HG02678 (cell line): Measurements from ENCODE around the gene ETV4.

Experiments
- ATAC-seq: cut with Tn5 transposase; IDR thresholded peaks from one replicate; pipeline ENCODE4 v1.9.1; 2021; ENCODE audit warnings: mild to moderate bottlenecking, moderate library complexity; ENCODE audit not compliant: unreplicated experiment

ETV4 gene

DNA sequence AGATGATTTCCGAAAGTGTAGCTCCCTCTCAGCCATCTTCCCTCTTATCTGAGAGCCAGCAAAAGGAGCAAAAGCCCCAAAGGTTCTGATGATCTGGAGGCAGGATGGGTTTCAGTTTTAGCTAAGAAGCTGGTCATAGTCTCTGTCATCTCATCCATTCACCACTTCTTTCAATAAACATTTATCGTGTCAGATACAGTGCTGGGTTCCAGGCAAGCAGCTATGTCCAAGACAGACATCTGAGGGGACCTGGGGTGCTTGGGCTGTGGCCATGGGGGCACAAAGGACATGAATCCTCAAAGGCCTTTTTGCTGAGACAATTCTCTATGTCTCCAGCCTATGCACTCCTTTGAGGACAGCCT, 1.0 kb upstream of the ETV4 start:
- no peak for ATAC-seq

DNA sequence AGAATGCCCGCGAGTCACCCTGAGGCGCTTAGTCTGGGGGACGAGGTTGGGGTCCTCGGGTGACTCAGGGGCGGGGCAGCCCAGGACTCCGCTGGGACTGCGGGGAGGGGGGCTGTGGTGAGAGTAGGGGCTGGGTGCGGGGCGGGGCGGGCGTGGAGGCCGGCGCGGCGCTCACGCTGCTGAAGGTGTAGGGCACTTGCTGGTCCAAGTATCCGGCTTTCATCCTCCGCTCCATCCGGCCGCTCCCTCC, 832 bp downstream of the ETV4 start:
- ATAC-seq = no peak

DNA sequence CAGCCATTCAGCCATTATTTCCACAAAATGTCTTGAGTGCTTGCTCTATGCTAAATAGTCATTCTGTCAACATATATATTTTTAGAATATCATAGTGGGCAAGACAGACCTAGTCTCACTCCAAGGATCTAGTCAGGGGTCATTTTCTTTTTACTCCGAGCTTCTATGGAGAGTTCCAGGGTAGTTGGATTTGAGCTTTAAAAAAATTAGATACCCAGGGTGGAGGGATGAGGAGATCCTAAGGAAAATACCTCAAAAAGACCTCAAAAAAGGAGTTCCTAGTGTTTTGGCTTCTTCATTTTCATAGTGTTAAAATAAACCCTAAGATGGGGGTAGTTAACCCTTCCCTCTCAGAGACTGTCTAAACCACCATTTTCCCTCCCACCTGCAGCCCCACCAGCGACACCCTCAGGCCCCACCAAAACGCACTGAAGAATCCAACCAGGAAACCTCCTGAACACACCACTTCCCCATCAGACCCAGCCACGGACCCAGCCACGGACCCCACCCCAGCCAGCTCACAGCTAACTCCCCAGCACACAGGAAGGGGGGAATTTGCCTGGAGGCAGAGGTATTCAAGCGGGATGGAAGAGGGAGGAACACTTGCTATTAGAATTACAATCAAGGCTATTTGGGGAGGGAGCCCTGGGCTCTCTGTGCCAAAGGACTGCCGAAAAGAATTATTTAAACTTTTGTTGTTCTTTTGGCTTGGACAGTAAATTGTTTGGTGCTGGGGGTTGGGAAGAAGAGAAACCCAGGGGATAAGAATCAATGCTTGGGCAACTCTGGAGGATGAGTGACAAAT, 2.2 kb downstream of the ETV4 start:
- no peak for ATAC-seq

DNA sequence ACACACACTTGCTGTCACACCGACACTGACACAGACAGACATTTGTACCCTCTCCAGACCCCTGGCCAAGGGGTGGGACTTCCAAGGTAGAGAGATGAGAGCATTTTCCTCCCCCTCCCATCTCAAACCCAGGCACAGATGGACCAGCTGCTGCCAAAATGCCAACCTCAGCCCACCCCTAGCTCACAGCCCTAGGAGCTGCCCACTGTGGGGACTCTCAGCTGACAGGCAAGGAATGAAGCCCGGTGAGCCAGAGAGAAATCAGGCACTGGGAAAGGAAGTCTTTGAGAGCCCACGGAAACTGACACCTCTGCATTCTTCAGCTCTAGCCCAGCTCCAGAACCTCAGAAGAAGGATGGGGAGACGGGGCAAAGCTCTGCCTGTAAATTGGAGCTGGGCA, 2.8 kb downstream of the ETV4 start:
- no peak for ATAC-seq

- ATAC-seq = no peak
These were observed 3.3 kb downstream of the ETV4 start for GRCh38 chr17:43542859-43543258.

DNA sequence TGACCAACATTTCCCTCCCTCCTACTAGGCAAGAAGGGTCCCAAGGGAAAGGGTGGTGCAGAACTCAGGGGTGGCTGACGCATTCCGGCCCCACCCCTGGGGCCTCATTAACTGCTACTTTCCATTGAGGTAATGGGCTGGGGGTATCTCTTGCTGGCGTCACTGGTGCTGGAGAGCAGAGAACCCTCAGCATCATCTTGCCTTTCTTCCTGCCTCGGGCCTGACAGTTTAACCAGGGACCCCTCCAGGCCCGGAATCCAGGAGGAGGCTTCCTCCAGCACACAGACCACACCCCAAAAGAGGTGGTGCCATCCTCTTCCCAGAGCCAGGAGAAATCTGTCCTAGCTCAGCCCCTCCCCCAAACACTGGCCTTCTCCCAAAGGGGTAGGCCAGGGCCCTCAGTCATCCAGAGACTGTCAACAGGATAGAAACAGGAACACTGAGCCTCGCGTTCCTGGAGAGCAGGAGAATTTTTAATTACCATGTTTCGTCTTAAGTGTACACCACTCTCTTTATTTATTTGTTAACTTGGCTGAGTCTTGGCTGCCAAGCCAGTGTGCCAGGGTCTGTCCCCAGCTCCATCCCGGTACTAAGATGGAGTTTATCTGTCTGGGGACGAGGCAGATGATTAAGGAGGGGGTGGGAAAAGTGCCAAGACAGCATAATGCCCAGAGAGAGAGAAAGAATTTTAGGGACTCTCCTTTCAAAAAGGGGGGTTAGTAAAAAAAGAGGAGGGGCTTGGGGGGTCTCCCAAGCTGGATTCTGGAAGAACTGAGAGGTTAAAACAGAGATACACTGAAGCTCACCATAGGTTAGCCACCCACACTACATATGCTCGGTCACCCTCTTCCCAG, 5.1 kb downstream of the ETV4 start:
- no peak for ATAC-seq

- no peak for ATAC-seq
These were observed 9.7 kb downstream of the ETV4 start for GRCh38 chr17:43536236-43536992.

DNA sequence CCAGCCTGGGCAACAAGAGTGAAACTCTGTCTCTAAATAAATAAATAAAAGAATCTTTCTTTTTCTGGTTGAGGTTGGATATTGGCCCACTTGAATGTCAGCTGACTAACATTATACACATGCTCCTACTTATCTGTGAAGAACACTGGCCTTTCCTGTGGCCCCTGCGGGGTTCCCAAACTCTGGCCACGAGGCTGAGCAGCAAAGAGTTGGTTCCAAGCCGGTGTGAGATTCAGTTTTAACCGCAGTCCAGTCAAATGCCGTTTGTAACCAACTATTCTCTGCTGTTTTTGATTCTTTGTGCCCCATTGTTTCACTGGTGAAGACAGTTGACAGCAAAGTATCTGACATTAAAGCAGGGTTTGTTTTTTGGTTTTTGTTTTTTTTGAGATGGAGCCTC, 11.2 kb downstream of the ETV4 start:
- no peak for ATAC-seq

GRCh38 chr17:43533699-43534098, 12.4 kb downstream of the ETV4 start:
- ATAC-seq = no peak

DNA sequence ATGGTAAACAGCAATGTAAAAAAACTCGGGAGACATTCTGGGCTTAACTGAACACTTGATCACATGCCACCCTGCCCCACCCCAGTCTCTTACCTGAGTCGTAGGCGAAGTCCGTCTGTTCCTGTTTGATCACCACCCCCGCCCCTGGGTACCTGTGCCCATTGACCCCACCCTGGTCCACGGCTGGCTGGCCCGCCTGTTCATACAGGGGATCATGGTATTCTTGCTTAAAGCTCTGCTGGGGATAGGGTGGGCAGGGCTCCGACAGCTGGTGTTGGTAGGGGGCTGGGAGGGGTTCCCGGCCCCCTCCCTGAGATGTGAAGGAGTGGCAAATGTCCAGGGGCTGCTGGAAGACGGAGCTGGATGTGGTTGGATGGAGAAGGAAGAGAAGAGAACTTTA, 13.6 kb downstream of the ETV4 start:
- no peak for ATAC-seq

- no peak for ATAC-seq
These were observed 14.2 kb downstream of the ETV4 start for GRCh38 chr17:43531955-43532354.

DNA sequence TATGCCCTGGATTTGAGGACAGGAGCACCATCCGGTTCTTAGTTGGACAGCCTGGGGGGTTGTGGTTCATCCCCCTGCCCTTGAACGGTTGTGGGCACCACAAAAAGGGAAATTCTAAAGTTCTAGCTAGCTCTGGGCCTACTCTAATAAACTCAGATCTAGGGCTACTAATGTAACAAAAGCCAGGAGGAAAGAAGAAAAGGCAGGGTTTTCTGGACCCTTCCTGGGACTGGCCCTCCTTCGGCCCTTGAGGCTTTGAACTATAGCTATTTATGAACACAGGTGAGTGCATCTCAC, 15.1 kb downstream of the ETV4 start:
- no peak for ATAC-seq

DNA sequence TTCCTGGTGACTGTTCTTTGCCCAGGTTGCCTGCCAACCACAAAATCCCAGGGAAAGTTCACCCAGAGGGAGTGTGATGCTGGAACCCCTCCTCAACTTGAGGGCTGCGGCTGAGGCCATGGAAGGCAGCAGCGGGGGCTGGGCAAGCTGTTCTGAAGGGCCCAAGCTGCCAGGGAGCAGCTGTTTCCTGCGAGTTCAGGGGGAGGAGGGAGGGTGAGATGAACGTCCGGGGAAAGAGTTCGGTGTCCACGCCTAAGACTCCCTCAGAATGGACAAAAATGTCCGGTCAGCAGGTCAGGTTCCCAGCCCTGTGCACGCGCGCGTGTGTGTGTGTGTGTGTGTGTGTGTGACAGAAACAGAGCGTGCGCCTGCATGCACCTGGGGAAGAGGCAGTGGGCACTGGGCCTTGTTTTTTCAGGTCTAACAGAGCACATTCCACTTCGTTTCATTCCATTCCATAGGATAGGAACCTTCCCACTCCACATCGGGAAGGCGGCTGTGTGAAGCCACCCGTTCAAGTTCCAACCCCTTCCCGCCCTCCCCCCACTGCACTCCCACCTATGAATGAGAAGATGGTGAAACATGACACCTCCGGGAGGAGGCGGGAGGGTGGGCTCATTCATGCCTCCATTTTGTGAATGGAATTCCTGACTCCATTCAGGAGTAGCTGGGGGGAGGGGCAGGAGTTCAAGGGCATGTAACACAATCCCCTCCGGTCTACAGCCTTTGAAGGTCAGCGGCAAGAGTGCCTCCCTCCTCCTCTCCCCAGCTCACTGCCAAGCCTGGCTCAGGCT, 15.7 kb downstream of the ETV4 start:
- ATAC-seq = no peak

DNA sequence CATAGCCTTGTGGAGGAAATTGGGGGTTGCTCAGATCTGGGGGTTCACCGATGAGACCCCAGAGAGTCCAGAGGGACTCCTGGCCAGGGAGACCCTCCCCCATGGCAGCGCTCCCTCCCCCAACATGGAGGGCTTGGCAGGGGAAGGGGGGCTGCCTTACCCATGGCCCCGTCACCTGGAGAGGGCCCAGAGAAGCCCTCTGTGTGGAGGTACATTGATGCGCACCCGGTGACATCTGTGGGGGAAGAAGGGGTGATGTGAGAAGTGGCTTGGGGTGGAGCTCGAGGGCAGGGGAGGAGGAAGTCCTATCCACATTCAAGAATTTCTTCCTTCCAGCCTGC, 16.2 kb downstream of the ETV4 start:
- ATAC-seq = no peak

DNA sequence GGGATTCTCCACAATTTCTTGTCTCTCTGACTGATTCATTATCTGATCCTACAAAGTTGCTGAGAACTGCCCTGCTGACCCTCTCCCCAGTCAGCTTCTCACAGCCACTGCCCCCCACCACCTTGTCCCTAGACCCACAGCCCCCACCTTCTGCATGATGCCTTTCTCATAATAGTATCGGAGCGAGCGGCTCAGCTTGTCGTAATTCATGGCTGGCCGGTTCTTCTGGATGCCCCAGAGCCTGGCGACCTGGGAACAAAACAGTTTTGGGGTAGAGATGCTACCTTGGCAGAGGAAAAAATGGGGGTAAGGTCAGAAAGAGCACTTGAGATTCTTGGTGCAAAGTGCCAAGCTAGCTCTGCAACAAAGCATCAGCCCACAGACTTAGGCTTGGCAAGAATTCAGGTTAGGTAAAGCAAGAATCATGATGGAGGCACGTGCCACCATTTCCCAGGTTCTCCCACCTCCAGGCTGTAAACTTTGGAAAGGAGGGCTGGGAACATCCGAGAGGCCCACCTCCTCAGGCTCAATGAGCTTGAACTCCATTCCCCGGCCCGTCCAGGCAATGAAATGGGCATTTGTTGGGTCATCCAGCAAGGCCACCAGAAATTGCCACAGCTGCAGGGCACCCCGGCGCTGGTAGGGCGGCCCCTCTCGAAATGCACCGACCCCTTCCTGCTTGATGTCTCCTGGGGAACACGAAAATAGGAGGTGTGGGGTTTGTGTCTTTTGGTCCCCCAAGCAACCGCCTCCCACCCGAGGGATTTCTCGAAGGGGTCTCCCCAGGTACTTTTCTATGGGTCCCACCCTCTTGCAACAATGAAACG, 16.9 kb downstream of the ETV4 start:
- no peak for ATAC-seq

- ATAC-seq = no peak
These were observed 17.7 kb downstream of the ETV4 start for GRCh38 chr17:43528319-43528987.

GRCh38 chr17:43526886-43527648, 19.1 kb downstream of the ETV4 start:
- ATAC-seq = no peak

GRCh38 chr17:43524945-43525575, 21.1 kb downstream of the ETV4 start:
- no peak for ATAC-seq

DNA sequence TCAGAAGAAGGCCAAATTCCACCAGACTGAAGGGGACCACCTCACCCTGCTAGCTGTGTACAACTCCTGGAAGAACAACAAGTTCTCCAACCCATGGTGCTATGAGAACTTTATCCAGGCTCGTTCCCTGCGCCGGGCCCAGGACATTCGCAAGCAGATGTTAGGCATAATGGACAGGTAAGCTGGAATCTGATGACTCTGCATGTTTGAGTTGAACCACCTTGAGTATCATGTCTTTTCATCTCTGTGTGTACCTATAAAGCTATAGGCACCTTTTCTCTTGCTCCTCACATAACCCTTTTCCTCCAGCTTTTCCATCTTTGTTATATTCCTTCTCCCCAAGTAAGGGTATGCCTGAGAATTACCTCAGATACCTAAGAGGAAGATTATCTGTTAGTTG, 24.8 kb downstream of the ETV4 start:
- ATAC-seq = no peak
